Esophagus muscularis mucosa (tissue), 4 donors: ENCODE results near the gene PRSS56. TPM values are rescaled to one million over a fixed set of nuclear protein-coding genes. Genes with fewer than 3 reads are reported as not detected.

Experiments
- DNase-seq: peaks from one replicate; pipeline ENCODE4 v3.0.0-alpha.2; 2017; ENCODE audit errors: extremely low spot score
- H3K27ac ChIP-seq, 4 donors: fragments of 200-600 bp; sonication (generic); replicated peaks in 1 of 4; 1 replicate in 3 of 4; 2 replicates in 1 of 4; pipeline ENCODE4 v1.5.1; 2016 to 2019; ENCODE audit warnings: mild to moderate bottlenecking in 1 of 4
- H3K27me3 ChIP-seq, 4 donors: fragments of 200-600 bp; sonication (generic); one replicate each; pipeline versions ENCODE4 v1.5.1 to v1.6.0; 2016 to 2019
- H3K36me3 ChIP-seq, 4 donors: fragments of 200-600 bp; sonication (generic); one replicate each; pipeline ENCODE4 v1.5.1; 2016 to 2019
- H3K4me1 ChIP-seq, 4 donors: fragments of 200-600 bp; sonication (generic); one replicate each; pipeline ENCODE4 v1.5.1; 2016 to 2019
- H3K4me3 ChIP-seq, 4 donors: fragments of 200-600 bp; sonication (generic); 1 replicate in 2 of 4; 2 replicates in 2 of 4; pipeline ENCODE4 v1.5.1; 2016 to 2019; ENCODE audit warnings: mild to moderate bottlenecking in 4 of 4, moderate library complexity in 1 of 4
- H3K9me3 ChIP-seq, 4 donors: fragments of 200-600 bp; sonication (generic); 1 replicate in 3 of 4; 2 replicates in 1 of 4; pipeline ENCODE4 v1.5.1; 2016 to 2019
- CTCF ChIP-seq, 3 experiments: fragments of 200-600 bp in 2 of 3; fragments of 450-650 bp in 1 of 3; sonication (generic) in 2 of 3; IDR thresholded peaks; one replicate each; pipeline ENCODE4 v1.5.1; 2017 to 2019; ENCODE audit warnings: antibody characterized with exemption in 3 of 3, mild to moderate bottlenecking in 2 of 3, moderate library complexity in 1 of 3
- EP300 ChIP-seq: sonication (generic); formaldehyde crosslinking; IDR thresholded peaks from one replicate; pipeline ENCODE4 v1.6.1; 2017; ENCODE audit warnings: antibody characterized with exemption
- POLR2A ChIP-seq: fragments of 450-650 bp; IDR thresholded peaks from one replicate; pipeline ENCODE4 v1.6.1; 2017; ENCODE audit warnings: antibody characterized with exemption, moderate library complexity, mild to moderate bottlenecking, low read depth
- POLR2AphosphoS5 ChIP-seq, 2 donors: sonication (generic); formaldehyde crosslinking; IDR thresholded peaks; one replicate each; pipeline ENCODE4 v1.6.1; 2017; ENCODE audit warnings: antibody characterized with exemption in 2 of 2
- WGBS: methylation state at CpG from one replicate; pipeline ENCODE4 v1.1.5; 2018; 5-methylcytosine and 5-hydroxymethylcytosine counted together
- intact Hi-C: fragments of 100-400 bp; cut with DNase I; formaldehyde crosslinking; loops from one replicate; pipeline ENCODE4 v1.15.1; 2023
- total RNA-seq, 4 donors: library from RNA; depleted of rRNA; stranded (reverse); fragments of >200 nt; gene quantifications; one replicate each; pipeline versions ENCODE4 v1.1.0 to v1.2.1, GENCODE V29; 2016

PRSS56 gene
- total RNA-seq, 4 donors from 2014 or later = not detected

- Histone ChIP-seq H3K36me3 (no peaks in the 10 kb centered on the region), H3K27me3 (peaks cover 0 to 36% (median 9%) of the 10 kb centered on the region in 4 donors), H3K9me3 (no peaks in the 10 kb centered on the region), H3K4me3 (no peak overlapping the region), H3K27ac (no peak overlapping the region), H3K4me1 (peaks cover 2 to 23% (median 22%) of the 10 kb centered on the region in 4 donors)
- WGBS = 100% methylated on average over 2 of the region's 2 CpGs
- intact Hi-C loops = no loop called here
- TF ChIP-seq POLR2A = no peak
- no peak for TF ChIP-seq EP300
- no peak for TF ChIP-seq POLR2AphosphoS5 (IDR thresholded peaks at IDR 0.05)
- no peak for TF ChIP-seq CTCF (IDR thresholded peaks at IDR 0.05)
- DNase-seq = no peak
These were observed 15.8 kb upstream of the PRSS56 start for GRCh38 chr2:232504438-232504837.

GRCh38 chr2:232505856-232506255, 14.3 kb upstream of the PRSS56 start:
- WGBS = 32% methylated on average over 8 of the region's 10 CpGs
- Histone ChIP-seq H3K27ac (no peak overlapping the region), H3K36me3 (no peaks in the 10 kb centered on the region), H3K4me1 (peaks cover 2 to 23% (median 22%) of the 10 kb centered on the region in 4 donors), H3K9me3 (no peaks in the 10 kb centered on the region), H3K4me3 (no peak overlapping the region), H3K27me3 (peaks cover 0 to 36% (median 9%) of the 10 kb centered on the region in 4 donors)
- no peak for DNase-seq
- no peak for TF ChIP-seq POLR2A
- no peak for TF ChIP-seq CTCF (IDR thresholded peaks at IDR 0.05)
- TF ChIP-seq EP300 = no peak
- no peak for TF ChIP-seq POLR2AphosphoS5 (IDR thresholded peaks at IDR 0.05)
- intact Hi-C loops = no loop called here

- no peak for DNase-seq
- no peak overlapping the region for H3K27ac ChIP-seq
- TF ChIP-seq EP300 (no peak), POLR2AphosphoS5 (IDR thresholded peaks at IDR 0.05) (no peak), CTCF (IDR thresholded peaks at IDR 0.05) (no peak), POLR2A (no peak)
- H3K4me3 ChIP-seq = no peak overlapping the region
- no peaks in the 10 kb centered on the region for H3K9me3 ChIP-seq
- intact Hi-C loops = no loop called here
- 84% methylated on average over 3 of the region's 4 CpGs for WGBS
- no peaks in the 10 kb centered on the region for H3K36me3 ChIP-seq
- peaks cover 2 to 23% (median 22%) of the 10 kb centered on the region in 4 donors for H3K4me1 ChIP-seq
- peaks cover 0 to 43% (median 9%) of the 10 kb centered on the region in 4 donors for H3K27me3 ChIP-seq
These were observed 13.5 kb upstream of the PRSS56 start for GRCh38 chr2:232506709-232507108.

- Histone ChIP-seq H3K27ac (no peak overlapping the region), H3K4me3 (no peak overlapping the region), H3K9me3 (no peaks in the 10 kb centered on the region), H3K36me3 (no peaks in the 10 kb centered on the region), H3K4me1 (peaks cover 0 to 8% (median 7%) of the 10 kb centered on the region in 4 donors), H3K27me3 (peaks cover 0 to 48% (median 5%) of the 10 kb centered on the region in 4 donors)
- WGBS = 94% methylated on average over 3 of the region's 7 CpGs
- intact Hi-C loops = no loop called here
- TF ChIP-seq POLR2AphosphoS5 (IDR thresholded peaks at IDR 0.05) = no peak
- TF ChIP-seq CTCF (IDR thresholded peaks at IDR 0.05) = no peak
- no peak for TF ChIP-seq EP300
- DNase-seq = no peak
These were observed 11.9 kb upstream of the PRSS56 start for GRCh38 chr2:232508251-232508650.

GRCh38 chr2:232511336-232511890, 8.8 kb upstream of the PRSS56 start:
- Histone ChIP-seq H3K4me3 (no peak overlapping the region), H3K9me3 (no peaks in the 10 kb centered on the region), H3K27me3 (peaks cover 0 to 35% (median 0%) of the 10 kb centered on the region in 4 donors), H3K4me1 (no peaks in the 10 kb centered on the region), H3K27ac (no peak overlapping the region), H3K36me3 (no peaks in the 10 kb centered on the region)
- no peak for DNase-seq
- 80% methylated on average over 1 of the region's 11 CpGs for WGBS
- TF ChIP-seq EP300 = no peak
- TF ChIP-seq POLR2AphosphoS5 (IDR thresholded peaks at IDR 0.05) = no peak
- TF ChIP-seq POLR2A = no peak
- no peak for TF ChIP-seq CTCF (IDR thresholded peaks at IDR 0.05)
- intact Hi-C loops = no loop called here
